ENCODE results near the gene CDKN2B-AS1. TPM values are rescaled to one million over a fixed set of nuclear protein-coding genes. Genes with fewer than 3 reads are reported as not detected.

The CDKN2B-AS1 gene
- total RNA-seq, 2 donors from 2014 or later: 0.13 TPM; not detected in 1

GRCh38 chr9:21998026-21998425 lies 3.4 kb downstream of the CDKN2B-AS1 start:
- intact Hi-C loops (cut with DNase I): no loop called here
- ATAC-seq (no peak), DNase-seq (no peak)

DNA sequence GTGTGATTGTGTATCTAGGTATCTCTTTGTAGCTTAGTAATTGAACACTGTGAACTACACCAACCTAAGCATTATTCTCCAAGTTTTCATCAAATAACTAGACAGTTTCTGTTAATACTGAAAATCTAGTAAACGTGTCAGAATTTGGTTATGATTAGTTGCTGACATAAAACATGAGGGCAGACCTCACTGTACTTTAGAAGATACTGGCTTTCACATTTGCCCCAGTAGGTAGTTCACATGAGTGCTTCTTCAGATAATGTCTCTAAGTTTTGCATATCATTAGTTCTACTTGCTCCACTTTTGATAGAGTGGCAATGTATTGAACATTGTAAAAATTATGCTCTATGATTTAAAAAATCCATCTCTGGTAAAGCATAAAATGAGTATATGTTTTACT lies 7.4 kb downstream of the CDKN2B-AS1 start:
- no peak for DNase-seq

GRCh38 chr9:22005021-22005701 lies 10.6 kb downstream of the CDKN2B-AS1 start:
- no peak for ATAC-seq
- intact Hi-C loops (cut with DNase I): loop anchor here in 1 of 2 donors (10.0 kb wide), 1 partner anchor 190 kb away; no protein-coding TSS in a partner anchor
- no peak for DNase-seq

More for the DNA sequence above, 7.4 kb downstream of the CDKN2B-AS1 start:
- intact Hi-C loops (cut with DNase I): loop anchor here in 1 of 2 donors (10.0 kb wide), 1 partner anchor 187 kb away; no protein-coding TSS in a partner anchor
- ATAC-seq: no peak

DNA sequence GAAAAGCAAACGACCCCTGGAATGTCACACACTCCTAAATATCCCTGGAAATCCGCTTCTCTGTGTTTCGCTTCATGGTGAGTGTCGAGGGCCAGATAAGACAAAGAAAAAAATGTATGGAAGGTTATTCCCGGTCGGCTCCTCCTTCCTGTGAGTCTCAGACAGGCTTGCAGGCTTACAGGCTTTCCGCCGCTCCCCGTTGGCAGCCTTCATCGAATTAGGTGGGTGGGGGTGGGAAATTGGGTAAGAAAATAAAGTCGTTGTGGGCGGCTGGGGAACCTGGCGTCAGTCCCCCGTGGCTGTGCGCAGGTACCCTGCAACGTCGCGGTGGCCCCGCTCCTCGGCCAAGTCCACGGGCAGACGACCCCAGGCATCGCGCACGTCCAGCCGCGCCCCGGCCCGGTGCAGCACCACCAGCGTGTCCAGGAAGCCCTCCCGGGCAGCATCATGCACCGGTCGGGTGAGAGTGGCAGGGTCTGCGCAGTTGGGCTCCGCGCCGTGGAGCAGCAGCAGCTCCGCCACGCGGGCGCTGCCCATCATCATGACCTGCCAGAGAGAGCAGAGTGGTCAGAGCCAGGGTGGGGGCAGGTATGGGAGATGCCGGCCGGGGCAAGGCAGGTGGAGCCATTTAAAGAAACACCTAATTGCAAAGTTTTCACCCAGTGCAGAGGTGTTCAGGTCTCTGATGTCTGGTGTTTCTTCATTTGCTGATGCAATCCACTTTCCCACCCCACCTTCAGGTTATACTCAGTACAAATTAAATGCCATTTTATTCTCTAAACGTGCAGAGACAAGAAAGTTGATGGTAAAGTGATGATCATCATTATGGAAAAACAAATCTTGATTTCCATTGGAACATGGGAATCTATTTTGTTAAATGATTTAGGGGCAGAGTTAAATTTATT lies 11.4 kb downstream of the CDKN2B-AS1 start:
- DNase-seq (no peak), ATAC-seq (no peak)
- intact Hi-C loops (cut with DNase I): loop anchor here in 1 of 2 donors (10.0 kb wide), 1 partner anchor 191 kb away; no protein-coding TSS in a partner anchor

- intact Hi-C loops (cut with DNase I): loop anchor here in 1 of 2 donors (10.0 kb wide), 1 partner anchor 194 kb away; no protein-coding TSS in a partner anchor
- no peak for ATAC-seq
- no peak for DNase-seq
These were observed 13.8 kb downstream of the CDKN2B-AS1 start for GRCh38 chr9:22008384-22008716.

GRCh38 chr9:22008717-22009505 lies 14.3 kb downstream of the CDKN2B-AS1 start, which contains the start of gene CDKN2B:
Gene CDKN2B (minus strand): TSS chr9:22009305. CDS start chr9:22008953, 352 bp downstream.
- peak; percentile 98 to 100 for ATAC-seq
- intact Hi-C loops (cut with DNase I): loop anchor here in 1 of 2 donors (10.0 kb wide), 1 partner anchor 194 kb away; no protein-coding TSS in a partner anchor

GRCh38 chr9:22009506-22009867 lies 14.9 kb downstream of the CDKN2B-AS1 start:
- intact Hi-C loops (cut with DNase I): loop anchor here in 1 of 2 donors (10.0 kb wide), 1 partner anchor 195 kb away; no protein-coding TSS in a partner anchor
- DNase-seq: no peak
- ATAC-seq: no peak

More at GRCh38 chr9:22008717-22009505, 14.3 kb downstream of the CDKN2B-AS1 start, which contains the start of gene CDKN2B:
- peak; percentile 97 for DNase-seq

DNA sequence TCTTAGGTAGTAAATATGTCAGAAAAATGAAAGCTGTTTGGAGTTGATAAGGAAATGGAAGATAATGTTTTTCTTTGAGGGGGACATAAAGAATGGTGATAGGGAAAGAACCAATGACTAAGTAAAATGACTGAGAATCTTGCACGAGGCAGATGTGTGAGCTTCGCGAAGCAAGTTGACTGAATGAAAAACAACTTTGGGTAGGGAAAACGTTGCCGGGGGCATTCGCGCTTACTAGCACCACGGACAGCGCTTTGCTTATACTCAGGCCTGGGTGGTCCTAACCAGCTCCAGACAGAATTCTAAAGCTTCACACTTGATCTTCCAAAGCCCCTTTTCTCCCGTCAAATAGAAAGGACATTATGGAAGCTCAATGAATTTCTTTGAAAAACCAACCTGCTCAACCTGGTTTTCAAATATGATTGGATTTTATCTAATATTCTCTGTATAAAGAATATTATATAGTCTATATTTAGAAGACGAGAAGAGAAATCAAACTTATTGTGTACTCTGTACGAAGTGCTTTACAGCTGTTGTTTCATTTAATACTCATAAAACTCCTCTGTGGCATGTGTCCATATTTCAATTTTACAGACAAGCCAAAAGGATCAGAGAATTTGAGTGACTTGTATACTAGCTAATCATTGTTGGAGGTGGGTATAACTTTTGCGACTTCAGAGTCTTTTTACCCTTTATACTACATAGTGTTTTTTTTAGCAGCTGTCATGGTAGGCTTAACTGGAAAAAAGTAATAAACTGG lies 16.5 kb downstream of the CDKN2B-AS1 start:
- intact Hi-C loops (cut with DNase I): no loop called here
- ATAC-seq (no peak), DNase-seq (no peak)

- no peak for DNase-seq
- intact Hi-C loops (cut with DNase I): no loop called here
- ATAC-seq: no peak
These were observed 27.8 kb downstream of the CDKN2B-AS1 start for GRCh38 chr9:22022396-22022795.

GRCh38 chr9:22026696-22027095 lies 32.1 kb downstream of the CDKN2B-AS1 start:
- no peak for DNase-seq
- no peak for ATAC-seq
- intact Hi-C loops (cut with DNase I): no loop called here

- ATAC-seq (no peak), DNase-seq (no peak)
- intact Hi-C loops (cut with DNase I): no loop called here
These were observed 33.8 kb downstream of the CDKN2B-AS1 start for GRCh38 chr9:22028394-22028793.

- intact Hi-C loops (cut with DNase I): no loop called here
- no peak for DNase-seq
- ATAC-seq: no peak
These were observed 34.6 kb downstream of the CDKN2B-AS1 start for GRCh38 chr9:22029231-22029630.

- DNase-seq (no peak), ATAC-seq (peak in 1 of 2 donors; percentile 78)
- intact Hi-C loops (cut with DNase I): loop anchor here in 1 of 2 donors (10.0 kb wide), 1 partner anchor 215 kb away; no protein-coding TSS in a partner anchor
These were observed 35.6 kb downstream of the CDKN2B-AS1 start for GRCh38 chr9:22030101-22030598.

GRCh38 chr9:22031655-22032411 lies 37.2 kb downstream of the CDKN2B-AS1 start:
- intact Hi-C loops (cut with DNase I): loop anchor here in 1 of 2 donors (10.0 kb wide), 1 partner anchor 217 kb away; no protein-coding TSS in a partner anchor
- DNase-seq: no peak
- ATAC-seq: no peak

DNA sequence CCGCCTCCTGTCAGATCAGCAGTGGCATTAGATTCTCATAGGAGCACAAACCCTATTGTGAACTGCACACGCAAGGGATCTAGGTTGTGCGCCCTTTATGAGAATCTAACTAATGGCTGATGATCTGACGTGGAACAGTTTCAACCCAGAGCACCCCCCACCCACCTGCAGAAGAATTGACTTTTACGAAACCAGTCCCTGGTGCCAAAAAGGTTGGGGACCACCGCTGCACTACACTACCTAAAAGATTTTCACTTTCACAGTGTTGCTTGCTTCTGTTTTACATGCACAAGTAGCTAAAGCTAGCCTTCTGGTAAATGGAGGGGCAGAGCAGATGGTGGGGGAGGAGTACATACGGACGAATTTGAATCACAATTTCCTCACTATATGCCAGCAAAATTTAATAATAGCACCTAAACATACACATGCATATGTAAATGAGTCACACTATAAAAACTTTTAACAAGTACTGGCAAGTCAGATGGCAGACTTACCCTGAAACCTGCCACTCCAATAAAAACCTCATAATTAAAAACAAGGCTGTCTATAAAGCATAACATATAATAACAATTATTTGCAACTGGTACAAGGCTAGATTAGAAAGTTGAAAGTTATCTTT lies 38.5 kb downstream of the CDKN2B-AS1 start:
- intact Hi-C loops (cut with DNase I): loop anchor here in 1 of 2 donors (10.0 kb wide), 1 partner anchor 218 kb away; no protein-coding TSS in a partner anchor
- no peak for ATAC-seq
- no peak for DNase-seq

DNA sequence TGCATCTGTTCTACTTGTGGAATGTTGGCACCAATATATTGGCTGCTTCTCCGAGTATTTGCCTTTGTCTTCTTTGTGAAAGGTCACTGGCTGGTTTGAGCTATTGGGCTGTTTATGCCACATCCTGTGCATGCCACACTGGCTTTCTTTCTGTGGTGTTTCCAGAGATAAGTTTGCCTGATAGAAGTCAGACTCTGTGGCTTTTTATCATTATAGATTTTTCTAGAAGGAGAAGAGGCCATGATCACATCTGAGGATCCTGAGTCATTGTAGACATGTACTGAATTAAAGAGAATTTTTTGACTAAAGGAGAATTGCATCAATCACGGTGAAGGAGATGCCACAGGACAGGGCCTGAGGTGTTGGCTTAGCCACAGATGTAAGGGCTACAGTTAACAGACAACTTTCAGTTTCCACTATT lies 41.0 kb downstream of the CDKN2B-AS1 start:
- no peak for ATAC-seq

More for the DNA sequence above, 41.0 kb downstream of the CDKN2B-AS1 start:
- no peak for DNase-seq
- intact Hi-C loops (cut with DNase I): loop anchor here in 1 of 2 donors (10.0 kb wide), 1 partner anchor 221 kb away; no protein-coding TSS in a partner anchor

Measured in left cardiac atrium (tissue), 4 donors.